HG02870 (cell line): ENCODE results near the gene CYP3A5.
"Not testable (repeated sequence)": the region's sequence is repeated elsewhere in the genome, so short reads cannot be mapped to it uniquely, and the experiment has no call there.

Experiments
- ATAC-seq: cut with Tn5 transposase; IDR thresholded peaks from one replicate; pipeline ENCODE4 v1.9.1; 2021; ENCODE audit warnings: mild to moderate bottlenecking, moderate library complexity; ENCODE audit not compliant: unreplicated experiment

The CYP3A5 gene

GRCh38 chr7:99685871-99686608 is 6.2 kb upstream of the CYP3A5 start:
- not testable (repeated sequence) for ATAC-seq

GRCh38 chr7:99685129-99685758 is 5.4 kb upstream of the CYP3A5 start:
- ATAC-seq, result no peak

GRCh38 chr7:99679032-99679399 is 780 bp downstream of the CYP3A5 start:
- ATAC-seq, result no peak

GRCh38 chr7:99677648-99678045 is 2.1 kb downstream of the CYP3A5 start:
- ATAC-seq, result no peak

DNA sequence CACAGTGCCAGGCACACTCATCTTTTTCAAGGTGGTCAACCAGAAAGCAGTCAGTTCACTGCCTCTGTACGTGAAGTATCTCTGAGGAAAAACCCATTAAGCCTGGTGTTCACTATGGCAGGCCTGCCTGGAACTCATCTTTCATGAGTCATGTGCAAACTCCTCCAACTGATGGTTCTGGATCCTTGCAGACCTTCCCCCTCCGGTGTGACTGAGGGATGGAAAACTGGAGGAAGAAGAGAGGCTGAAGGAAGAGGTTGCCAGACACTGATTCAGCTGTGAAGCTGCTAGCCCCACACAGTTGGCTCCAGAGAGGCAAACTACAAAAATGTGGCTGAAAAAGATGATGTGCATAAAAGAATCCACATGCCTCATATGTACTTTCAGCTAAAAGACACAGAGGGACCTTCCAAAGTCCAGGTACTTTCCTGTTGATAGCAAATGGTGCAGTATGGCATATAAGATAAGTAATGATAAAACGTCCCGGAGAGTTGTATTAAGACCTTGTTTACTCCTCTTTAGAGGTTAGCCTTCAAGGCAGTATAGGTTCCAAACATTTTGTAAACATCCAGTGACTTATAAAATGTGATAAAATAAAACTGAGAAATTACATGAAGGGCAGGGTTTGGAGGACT is 2.7 kb downstream of the CYP3A5 start:
- ATAC-seq, result no peak

DNA sequence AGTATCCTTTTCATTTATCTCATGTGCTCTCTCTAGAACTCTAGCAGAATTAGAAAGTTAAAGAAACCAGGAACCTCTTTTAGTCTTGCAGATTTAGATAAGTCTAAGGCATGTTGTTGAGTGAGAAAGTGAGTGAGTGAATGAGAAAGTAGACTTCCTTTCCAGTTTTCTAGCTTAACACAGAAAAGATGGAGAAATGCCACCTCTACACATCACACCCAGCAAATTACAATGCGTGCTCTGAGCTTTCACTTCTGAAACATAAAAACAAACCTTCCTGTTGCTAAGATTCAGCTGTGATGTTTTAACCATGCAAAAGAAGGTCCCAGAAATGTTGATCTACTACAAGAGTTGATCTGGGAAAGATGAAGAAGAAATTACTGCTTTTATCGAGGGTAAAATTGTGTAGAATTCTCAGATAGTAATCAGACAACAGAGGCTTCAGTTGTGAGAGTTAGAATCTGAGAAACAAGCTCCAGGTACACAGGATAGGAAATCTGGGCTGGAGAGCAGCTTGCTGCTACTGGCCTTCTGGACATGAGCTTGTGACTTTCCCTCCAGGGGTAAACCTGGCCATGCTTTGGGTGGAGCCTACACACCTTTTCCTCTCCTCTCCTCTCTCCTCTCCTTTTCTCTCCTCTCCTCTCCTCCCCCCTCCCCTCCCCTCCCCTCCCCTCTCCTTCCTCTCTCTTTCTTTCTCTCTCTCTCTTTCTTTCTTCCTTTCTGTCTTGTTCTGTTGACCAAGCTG is 4.6 kb downstream of the CYP3A5 start:
- ATAC-seq, result no peak

- no peak for ATAC-seq
These were observed 7.2 kb downstream of the CYP3A5 start for GRCh38 chr7:99672573-99672972.

DNA sequence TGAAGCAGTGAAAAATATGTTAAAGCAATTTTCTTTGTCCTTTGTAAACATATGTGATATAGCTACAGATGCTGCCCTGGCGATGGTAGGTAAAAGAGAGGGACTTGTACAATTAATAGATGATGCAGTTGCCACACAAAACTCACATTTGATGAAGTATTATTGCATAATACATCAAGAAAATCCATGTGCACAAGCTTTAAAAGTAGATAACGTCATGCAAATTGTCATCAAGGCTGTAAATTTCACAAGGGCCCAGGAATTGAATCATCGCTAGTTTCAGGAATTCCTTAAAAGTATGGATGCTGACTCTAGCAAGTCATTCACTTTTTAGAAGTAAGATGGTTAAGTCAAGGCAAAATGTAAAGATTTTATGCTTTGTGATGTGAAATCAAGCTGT is 10.0 kb downstream of the CYP3A5 start:
- ATAC-seq, result no peak

GRCh38 chr7:99668541-99668940 is 11.3 kb downstream of the CYP3A5 start:
- ATAC-seq, result no peak

- no peak for ATAC-seq
These were observed 12.6 kb downstream of the CYP3A5 start for GRCh38 chr7:99667179-99667578.

GRCh38 chr7:99666013-99666395 is 13.8 kb downstream of the CYP3A5 start:
- ATAC-seq, result no peak

DNA sequence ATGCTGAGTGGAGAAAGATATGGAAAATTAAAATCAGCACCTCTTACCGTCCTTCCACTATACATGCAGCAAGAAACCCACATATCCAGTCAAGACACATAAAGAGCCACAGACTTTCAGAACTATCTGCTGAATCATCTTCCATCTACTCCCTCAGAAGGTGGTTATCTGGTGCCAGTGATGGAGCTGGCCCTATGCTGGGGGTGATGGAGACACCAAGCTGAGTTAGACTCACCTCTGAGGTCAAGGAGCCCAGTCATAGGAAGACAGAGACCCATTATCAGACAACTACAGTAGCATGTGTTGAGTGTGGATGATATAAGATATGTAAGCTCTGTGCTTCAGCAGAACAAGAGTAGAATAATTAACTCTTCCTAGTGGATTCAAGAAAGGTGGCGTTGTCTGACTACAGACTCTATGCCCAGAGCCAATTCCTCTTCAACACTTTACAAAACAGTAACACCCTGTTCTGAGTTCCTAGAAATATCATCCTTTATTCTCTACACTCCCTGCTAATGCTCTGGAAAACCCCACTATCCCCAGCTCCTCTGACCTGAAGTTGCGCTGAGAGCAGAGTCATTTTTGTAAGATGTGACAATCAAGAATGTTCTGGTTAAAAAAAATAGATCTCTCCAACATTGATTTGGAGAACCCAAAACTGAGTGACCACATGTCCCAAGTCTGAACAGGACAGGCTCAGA is 14.3 kb downstream of the CYP3A5 start:
- no peak for ATAC-seq

DNA sequence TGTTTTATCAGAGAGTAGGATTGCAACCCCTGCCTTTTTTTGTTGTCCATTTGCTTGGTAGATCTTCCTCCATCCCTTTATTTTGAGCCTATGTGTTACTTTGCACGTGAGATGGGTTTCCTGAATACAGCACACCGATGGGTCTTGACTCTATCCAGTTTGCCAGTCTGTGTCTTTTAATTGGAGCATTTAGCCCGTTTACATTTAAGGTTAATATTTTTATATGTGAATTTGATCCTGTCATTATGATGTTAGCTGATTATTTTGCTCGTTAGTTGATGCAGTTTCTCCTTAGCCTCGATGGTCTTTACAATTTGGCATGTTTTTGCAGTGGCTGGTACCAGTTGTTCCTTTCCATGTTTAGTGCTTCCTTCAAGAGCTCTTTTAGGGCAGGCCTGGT is 21.9 kb downstream of the CYP3A5 start:
- ATAC-seq, result not testable (repeated sequence)

GRCh38 chr7:99654626-99655025 is 25.2 kb downstream of the CYP3A5 start:
- ATAC-seq, result not testable (repeated sequence)

DNA sequence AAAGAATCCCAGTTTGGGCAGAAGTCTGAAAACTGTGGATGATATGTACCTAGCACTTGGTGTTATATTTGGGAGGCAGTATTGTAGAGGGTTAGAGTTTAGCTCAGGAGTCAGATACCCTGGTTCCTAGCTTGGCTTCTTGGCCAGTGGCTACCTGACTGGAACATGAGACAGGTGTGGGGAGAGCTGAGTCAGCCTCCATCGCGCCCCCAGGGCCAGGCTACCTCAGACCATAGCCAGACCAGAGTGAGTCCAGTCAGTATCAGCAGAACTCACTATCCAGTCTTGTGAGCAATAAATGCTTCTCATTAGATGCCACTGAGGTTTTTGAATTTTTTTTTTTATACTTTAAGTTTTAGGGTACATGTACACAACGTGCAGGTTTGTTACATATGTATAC is 26.0 kb downstream of the CYP3A5 start:
- no peak for ATAC-seq

GRCh38 chr7:99653269-99653668 is 26.5 kb downstream of the CYP3A5 start:
- ATAC-seq, result not testable (repeated sequence)

GRCh38 chr7:99652671-99653070 is 27.1 kb downstream of the CYP3A5 start:
- ATAC-seq, result no peak

- ATAC-seq, result no peak
These were observed 28.5 kb downstream of the CYP3A5 start for GRCh38 chr7:99651290-99651689.

DNA sequence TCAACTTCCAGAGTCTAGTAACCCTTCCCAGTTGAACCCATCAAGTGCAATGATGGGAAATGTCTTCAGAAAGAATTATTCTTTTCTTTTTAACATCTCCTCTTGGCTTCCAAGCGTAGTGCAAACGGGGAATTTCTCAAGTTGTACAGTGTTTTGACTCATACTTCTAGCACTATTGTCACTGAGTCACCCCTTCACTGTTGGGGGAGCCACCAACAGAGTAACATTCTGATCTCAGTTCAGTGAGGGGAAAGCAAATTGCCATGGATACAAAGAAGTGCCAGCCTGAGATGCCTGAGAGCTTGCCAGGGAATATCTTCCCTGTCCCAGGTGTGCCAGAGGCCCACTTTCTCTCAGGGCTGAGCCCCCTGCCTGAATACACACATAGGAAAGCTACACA is 31.0 kb downstream of the CYP3A5 start:
- no peak for ATAC-seq

DNA sequence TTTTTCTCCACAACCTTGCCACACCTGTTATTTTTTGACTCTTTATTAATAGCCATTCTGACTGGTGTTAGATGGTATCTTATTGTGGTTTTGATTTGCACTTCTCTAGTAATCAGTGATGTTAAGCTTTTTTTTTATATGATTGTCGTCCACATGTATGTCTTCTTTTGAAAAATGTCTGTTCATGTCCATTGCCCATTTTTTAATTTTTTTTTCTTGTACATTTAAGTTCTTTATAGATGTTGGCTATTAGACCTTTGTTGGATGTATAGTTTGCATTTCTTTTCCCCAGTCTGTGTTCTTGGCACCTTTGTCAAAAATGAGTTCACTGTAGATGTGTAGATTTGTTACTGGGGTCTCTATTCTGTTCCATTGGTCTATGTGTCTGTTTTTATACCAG is 34.2 kb downstream of the CYP3A5 start:
- no peak for ATAC-seq

DNA sequence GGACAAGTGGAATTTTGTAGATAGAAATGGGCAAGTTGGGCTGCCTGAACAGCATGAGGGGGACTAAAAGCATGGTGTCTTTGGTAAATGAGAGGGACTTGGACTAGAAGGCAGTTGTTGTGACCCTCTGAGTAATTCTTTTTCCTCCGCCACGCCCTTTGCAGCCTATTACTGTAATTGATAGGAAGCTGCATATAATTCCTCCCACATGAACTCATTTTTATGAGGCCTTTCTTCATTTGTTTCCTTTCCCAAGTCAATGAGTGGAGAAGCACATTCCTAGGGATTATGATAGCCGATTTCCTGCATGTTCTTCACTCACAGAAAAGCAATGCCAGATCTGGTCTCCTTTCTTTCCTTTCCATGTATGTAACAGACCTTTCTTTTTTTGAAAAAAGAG is 35.4 kb downstream of the CYP3A5 start:
- ATAC-seq, result no peak
